Breast epithelium (tissue), 3 donors: Measurements from ENCODE around the gene NOX5.

Source experiments
- CTCF ChIP-seq, 3 donors: fragments of 450-650 bp; IDR thresholded peaks; one replicate each; pipeline ENCODE4 v1.5.1; 2016 to 2017; ENCODE audit warnings: antibody characterized with exemption in 3 of 3, mild to moderate bottlenecking in 3 of 3, moderate library complexity in 3 of 3
- POLR2A ChIP-seq: fragments of 450-650 bp; IDR thresholded peaks from one replicate; pipeline ENCODE4 v1.6.1; 2016; ENCODE audit warnings: antibody characterized with exemption, mild to moderate bottlenecking, moderate library complexity
- POLR2AphosphoS5 ChIP-seq, 3 donors: sonication (generic); formaldehyde crosslinking; IDR thresholded peaks; one replicate each; pipeline ENCODE4 v1.6.1; 2017; ENCODE audit warnings: antibody characterized with exemption in 3 of 3

DNA sequence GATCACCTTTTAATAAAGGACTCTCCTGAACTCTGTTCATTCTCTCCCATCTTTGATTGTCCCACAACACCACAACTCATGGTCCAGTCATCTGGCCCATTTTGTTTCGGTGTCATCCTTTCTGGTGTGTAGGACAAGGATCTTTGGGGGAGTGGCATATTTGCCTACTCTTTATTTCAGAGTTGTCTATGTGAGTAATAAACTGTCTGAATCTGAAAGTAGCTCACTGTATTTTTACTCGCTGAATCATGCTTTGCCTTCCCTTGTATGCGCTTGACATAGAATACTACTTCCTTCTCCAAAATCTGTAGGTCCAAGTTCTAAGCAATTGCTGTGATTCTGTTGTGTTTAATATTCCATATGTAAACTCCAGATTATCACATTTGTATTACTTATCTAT, 29.9 kb upstream of the NOX5 start:
- TF ChIP-seq CTCF (IDR thresholded peaks at IDR 0.05): no peak
- TF ChIP-seq POLR2A: no peak
- TF ChIP-seq POLR2AphosphoS5 (IDR thresholded peaks at IDR 0.05): no peak
